HepG2 (cell line): Measurements from ENCODE around the gene MCRS1. TPM values are rescaled to one million over a fixed set of nuclear protein-coding genes. Genes with fewer than 3 reads are reported as not detected.

Source experiments
- ATAC-seq: fragments of 200-7000 bp; cut with Tn5 transposase; 3 replicates; pipeline ENCODE4 v1.9.1; 2020; ENCODE audit warnings: mild to moderate bottlenecking, moderate library complexity
- BruUV-seq: library from RNA; stranded (reverse); fragments of 400-500 nt; replicated peaks from 2 replicates; lab custom pipeline; 2021; lab: Mats Ljungman, UMichigan
- CTCF ChIA-PET: fragments of 300-600 bp; formaldehyde crosslinking; extraction: SDS; loops from one replicate; lab custom pipeline; 2021; ENCODE audit warnings: low total read pairs, inconsistent platforms, low intra/inter-chr PET ratio; lab: Yijun Ruan, JAX
- POLR2A ChIA-PET: fragments of 350-600 bp; sonication (Branson Sonifier 250); formaldehyde crosslinking; loops from one replicate; lab custom pipeline; 2020; ENCODE audit warnings: antibody characterized with exemption, inconsistent platforms; lab: Yijun Ruan, JAX
- DNase-seq: peaks from one replicate; pipeline ENCODE4 v3.0.0-alpha.2; 2015; ENCODE audit warnings: low spot score
- FAIRE-seq: peaks from 3 replicates; lab custom pipeline; 2011; peaks lifted over from hg19 to GRCh38; lab: Jason Lieb, UNC
- H2AFZ ChIP-seq: one replicate; pipeline ENCODE4 v1.6.1; 2011; ENCODE audit warnings: low read length, inconsistent platforms
- H3K27ac ChIP-seq: fragments of 300-600 bp; 3 replicates; pipeline ENCODE4 v1.8.0; 2011; ENCODE audit warnings: mixed run types, mild to moderate bottlenecking, mixed read lengths, low read length, inconsistent platforms; ENCODE audit not compliant: insufficient read depth; ENCODE audit errors: extremely low read length
- H3K27me3 ChIP-seq, 2 experiments: fragments of 200-600 bp in 1 of 2; 2 replicates in 1 of 2; 3 replicates in 1 of 2; pipeline versions ENCODE4 v1.6.0 to v1.8.0; 2011; ENCODE audit warnings: low read length in 2 of 2, mild to moderate bottlenecking in 2 of 2, moderate library complexity in 2 of 2, inconsistent platforms in 1 of 2; ENCODE audit not compliant: insufficient read depth in 2 of 2, control insufficient read depth in 1 of 2
- H3K36me3 ChIP-seq, 2 experiments: fragments of 200-600 bp in 1 of 2; replicated peaks in 1 of 2; 2 replicates in 1 of 2; 3 replicates in 1 of 2; pipeline versions ENCODE4 v1.5.1 to v1.8.0; 2011; ENCODE audit warnings: low read length in 2 of 2, inconsistent platforms in 1 of 2; ENCODE audit not compliant: insufficient read depth in 2 of 2, control insufficient read depth in 1 of 2
- H3K4me1 ChIP-seq: 2 replicates; pipeline ENCODE4 v1.5.1; 2012; ENCODE audit warnings: low read length, inconsistent platforms; ENCODE audit not compliant: insufficient read depth
- H3K4me2 ChIP-seq: 2 replicates; pipeline ENCODE4 v1.6.0; 2011; ENCODE audit warnings: low read depth, low read length, inconsistent platforms
- H3K4me3 ChIP-seq, 3 experiments: fragments of 200-600 bp in 1 of 3; sonication (generic), shearing (Covaris generic) in 1 of 3; replicated peaks in 1 of 3; 2 replicates each; pipeline ENCODE4 v1.5.1; 2011 to 2016; ENCODE audit warnings: low read length in 3 of 3, inconsistent platforms in 2 of 3, low read depth in 2 of 3, mild to moderate bottlenecking in 2 of 3, control low read depth in 1 of 3, mixed read lengths in 1 of 3; ENCODE audit not compliant: insufficient read depth in 1 of 3
- H3K79me2 ChIP-seq: one replicate; pipeline ENCODE4 v1.6.1; 2011; ENCODE audit warnings: low read length, inconsistent platforms; ENCODE audit not compliant: insufficient read depth
- H3K9ac ChIP-seq: 2 replicates; pipeline ENCODE4 v1.6.0; 2011; ENCODE audit warnings: mild to moderate bottlenecking, low read depth, low read length, inconsistent platforms; ENCODE audit not compliant: insufficient read depth
- H3K9me3 ChIP-seq: 2 replicates; pipeline ENCODE4 v1.5.1; 2012; ENCODE audit warnings: mild to moderate bottlenecking, low read length
- H4K20me1 ChIP-seq: 2 replicates; pipeline ENCODE4 v1.6.0; 2011; ENCODE audit warnings: inconsistent platforms, mild to moderate bottlenecking, low read length, moderate library complexity; ENCODE audit not compliant: insufficient read depth
- BCL3 ChIP-seq: sonication (generic); formaldehyde crosslinking; IDR thresholded peaks from 2 replicates; pipeline ENCODE4 v1.5.1; 2020; ENCODE audit warnings: mild to moderate bottlenecking, missing genetic modification reagents, moderate library complexity
- ETS1 ChIP-seq: sonication (generic); formaldehyde crosslinking; IDR thresholded peaks from 2 replicates; pipeline ENCODE4 v1.4.0; 2020; ENCODE audit warnings: missing genetic modification reagents
- GATAD2A ChIP-seq: IDR thresholded peaks from 2 replicates; pipeline ENCODE4 v1.6.1; 2016
- GFI1 ChIP-seq: sonication (generic); formaldehyde crosslinking; IDR thresholded peaks from 2 replicates; pipeline ENCODE4 v1.5.0; 2020; ENCODE audit warnings: missing genetic modification reagents, mild to moderate bottlenecking, borderline replicate concordance
- GRHL1 ChIP-seq: sonication (generic); formaldehyde crosslinking; conservative IDR thresholded peaks from 2 replicates; pipeline ENCODE4 v1.8.0; 2022; ENCODE audit warnings: missing genetic modification reagents
- HOXA3 ChIP-seq: sonication (generic); formaldehyde crosslinking; IDR thresholded peaks from 2 replicates; pipeline ENCODE4 v1.5.0; 2020; ENCODE audit warnings: missing genetic modification reagents
- KDM5A ChIP-seq: fragments of 200-600 bp; sonication (generic); IDR thresholded peaks from 2 replicates; pipeline ENCODE4 v1.7.0; 2018; ENCODE audit warnings: antibody characterized with exemption, mild to moderate bottlenecking, low read length, borderline replicate concordance
- ZNF296 ChIP-seq: sonication (generic); formaldehyde crosslinking; conservative IDR thresholded peaks from 2 replicates; pipeline ENCODE4 v1.5.0; 2020; ENCODE audit warnings: mild to moderate bottlenecking, missing genetic modification reagents
- ZNF3 ChIP-seq: IDR thresholded peaks from 2 replicates; pipeline ENCODE4 v1.7.0; 2017; ENCODE audit warnings: inconsistent platforms
- ZNF646 ChIP-seq: sonication (generic); formaldehyde crosslinking; IDR thresholded peaks from 2 replicates; pipeline ENCODE4 v1.9.0; 2021; ENCODE audit warnings: mild to moderate bottlenecking, missing genetic modification reagents
- WGBS: methylation state at CpG from one replicate; pipeline ENCODE4 v1.1.6; 2017; ENCODE audit warnings: low lambda C conversion rate; 5-methylcytosine and 5-hydroxymethylcytosine counted together
- in situ Hi-C: cut with HindIII; loops from 2 replicates; pipeline ENCODE4 v1.10.0; 2017; ENCODE audit warnings: low pct_unique_long_range_greater_than_20kb; ENCODE audit not compliant: extremely low pct_ligation_motif_present
- intact Hi-C: fragments of 100-400 bp; cut with micrococcal nuclease; formaldehyde crosslinking; loops from one replicate; pipeline ENCODE4 v1.10.0; 2022; ENCODE audit not compliant: unreplicated experiment
- polyA plus RNA-seq, 8 experiments: library from polyadenylated mRNA; depleted of rRNA in 3 of 8; stranded (reverse) in 7 of 8; unstranded in 1 of 8; fragments of >200 nt; fragmentation: Illumina TruSeq in 4 of 8; extraction: Trizol in 4 of 8; gene quantifications; 2 replicates each; pipeline versions ENCODE4 v1.2.1 to v1.2.3, GENCODE V29; 2011 to 2016; ENCODE audit warnings: low read depth in 4 of 8, missing spikeins in 1 of 8, mixed read lengths in 1 of 8; ENCODE audit not compliant: insufficient read depth in 1 of 8
- total RNA-seq, 5 experiments: library from RNA; depleted of rRNA; stranded (reverse); fragments of >200 nt; fragmentation: Illumina TruSeq; extraction: Trizol; gene quantifications; 2 replicates each; pipeline ENCODE4 v1.2.3, GENCODE V29; 2016; ENCODE audit warnings: low read depth in 1 of 5

Gene MCRS1
- total and polyA plus RNA-seq, 2 of the 13 experiments (the other 11 are each of a cell fraction or from before 2014, with no cell fraction given): 51.0 to 66.3 TPM

GRCh38 chr12:49553512-49554088 lies 14.3 kb downstream of the MCRS1 start (continued):
- TF ChIP-seq ZNF646 (CRISPR knock-in tag) (no peak), GRHL1 (CRISPR knock-in tag) (no peak)

- FAIRE-seq (no peak), ATAC-seq (no peak), DNase-seq (no peak)
- WGBS: 67% methylated on average over 8 of the region's 8 CpGs
- ChIA-PET POLR2A (interaction anchor here (0.7 to 1.9 kb wide), 2 partner anchors 14 to 186 kb away, joined by 3 to 6 read pairs; partner anchors contain the start of gene SPATS2), CTCF (interaction anchor here (1.1 to 1.3 kb wide), 2 partner anchors 15 to 28 kb away, joined by 4 to 5 read pairs; no protein-coding TSS in a partner anchor)
- H3K9ac ChIP-seq: no peak overlapping the region
- H3K4me3 ChIP-seq: no peak overlapping the region
- H3K9me3 ChIP-seq: no peaks in the 10 kb centered on the region
- H4K20me1 ChIP-seq: no peaks in the 10 kb centered on the region
- no peak overlapping the region for H3K27ac ChIP-seq
- H3K27me3 ChIP-seq: no peaks in the 10 kb centered on the region
- no peak overlapping the region for H2AFZ ChIP-seq
- no TSS peak for BruUV-seq
- no peaks in the 10 kb centered on the region; a peak in 1 of 5 replicates for H3K36me3 ChIP-seq
- no peaks in the 10 kb centered on the region for H3K79me2 ChIP-seq
- intact Hi-C loops (loop anchor here (1.0 kb wide), 1 partner anchor 27 kb away; no protein-coding TSS in a partner anchor), in situ Hi-C loops (no loop called here)
- peaks cover 49% of the 10 kb centered on the region for H3K4me1 ChIP-seq
- H3K4me2 ChIP-seq: no peak overlapping the region
- TF ChIP-seq ZNF296 (no peak), ETS1 (CRISPR knock-in tag) (no peak), ZNF3 (CRISPR knock-in tag) (no peak), GFI1 (CRISPR knock-in tag) (no peak), BCL3 (CRISPR knock-in tag) (no peak), GATAD2A (no peak), HOXA3 (no peak), KDM5A (no peak)
Measured at GRCh38 chr12:49552899-49553298, 15.0 kb downstream of the MCRS1 start.
